Activated B cell treated with CpG ODN at 0.5 μM for 24 hours (primary cell): ENCODE measurements around the gene AGAP9. TPM values are rescaled to one million over a fixed set of nuclear protein-coding genes. Genes with fewer than 3 reads are reported as not detected.

Source experiments
- ATAC-seq: fragments of 200-7000 bp; cut with Tn5 transposase; one replicate; pipeline ENCODE4 v1.10.0; 2021; ENCODE audit warnings: low read depth, mild to moderate bottlenecking, moderate library complexity
- CTCF ChIA-PET: fragments of 350-600 bp; sonication (Branson Sonifier 250); formaldehyde crosslinking; loops from one replicate; lab custom pipeline; 2021; ENCODE audit warnings: antibody characterized with exemption; lab: Charles Lee
- POLR2A ChIA-PET: fragments of 350-600 bp; sonication (Branson Sonifier 250); formaldehyde crosslinking; loops from one replicate; lab custom pipeline; 2021; ENCODE audit warnings: antibody characterized with exemption; lab: Charles Lee
- DNase-seq: peaks from one replicate; pipeline ENCODE4 v3.0.0; 2022
- H3K27ac Mint-ChIP-seq: one replicate; pipeline ENCODE4 v1.8.0; 2020; ENCODE audit warnings: mixed read lengths
- H3K27me3 Mint-ChIP-seq: one replicate; pipeline ENCODE4 v1.8.0; 2021; ENCODE audit warnings: mixed read lengths
- H3K36me3 Mint-ChIP-seq: one replicate; pipeline ENCODE4 v1.8.0; 2021; ENCODE audit warnings: low read depth, mixed read lengths
- H3K4me1 Mint-ChIP-seq: one replicate; pipeline ENCODE4 v1.8.0; 2021; ENCODE audit warnings: mixed read lengths
- H3K4me3 Mint-ChIP-seq: one replicate; pipeline ENCODE4 v1.8.0; 2020; ENCODE audit warnings: mild to moderate bottlenecking, mixed read lengths
- H3K9me3 Mint-ChIP-seq: one replicate; pipeline ENCODE4 v1.8.0; 2020; ENCODE audit warnings: mixed read lengths
- CTCF ChIP-seq: fragments of 200-600 bp; IDR thresholded peaks from one replicate; pipeline ENCODE4 v1.8.0; 2022; ENCODE audit warnings: antibody characterized with exemption, mild to moderate bottlenecking
- intact Hi-C: fragments of 100-400 bp; cut with micrococcal nuclease; formaldehyde crosslinking; loops from one replicate; pipeline ENCODE4 v1.15.1; 2024
- total RNA-seq: library from RNA; stranded (reverse); gene quantifications from 2 replicates; pipeline ENCODE4 v1.2.3, GENCODE V29; 2022

The AGAP9 gene
- total RNA-seq, 1 donor from 2014 or later: 7.7 TPM

- Mint-ChIP-seq H3K27me3 (peaks cover 9% of the 10 kb centered on the region), H3K27ac (no peak overlapping the region), H3K4me1 (peaks cover under 1% of the 10 kb centered on the region), H3K9me3 (no peaks in the 10 kb centered on the region), H3K4me3 (no peak overlapping the region), H3K36me3 (no peaks in the 10 kb centered on the region)
- ChIA-PET CTCF (no interaction called here), POLR2A (no interaction called here)
- no peak for DNase-seq
- ATAC-seq: no peak
- intact Hi-C loops: no loop called here
- TF ChIP-seq CTCF: no peak
Measured at GRCh38 chr10:47454008-47454779, 69.2 kb downstream of the AGAP9 start.

GRCh38 chr10:47453141-47454007 is 70.1 kb downstream of the AGAP9 start:
- POLR2A ChIA-PET: no interaction called here
- Mint-ChIP-seq H3K9me3 (no peaks in the 10 kb centered on the region), H3K4me3 (no peak overlapping the region), H3K27me3 (peaks cover 7% of the 10 kb centered on the region), H3K4me1 (peaks cover 7% of the 10 kb centered on the region), H3K27ac (no peak overlapping the region), H3K36me3 (no peaks in the 10 kb centered on the region)
- TF ChIP-seq CTCF: no peak
- CTCF ChIA-PET: no interaction called here
- ATAC-seq (no peak), DNase-seq (no peak)
- intact Hi-C loops: no loop called here

GRCh38 chr10:47452495-47453140 is 70.8 kb downstream of the AGAP9 start:
- no peak for TF ChIP-seq CTCF
- Mint-ChIP-seq H3K4me3 (no peak overlapping the region), H3K27ac (no peak overlapping the region), H3K9me3 (no peaks in the 10 kb centered on the region), H3K4me1 (peaks cover 8% of the 10 kb centered on the region), H3K27me3 (peaks cover 7% of the 10 kb centered on the region), H3K36me3 (no peaks in the 10 kb centered on the region)
- intact Hi-C loops: no loop called here
- CTCF ChIA-PET: no interaction called here
- POLR2A ChIA-PET: no interaction called here
- DNase-seq (no peak), ATAC-seq (no peak)

GRCh38 chr10:47451998-47452494 is 71.4 kb downstream of the AGAP9 start:
- Mint-ChIP-seq H3K36me3 (no peaks in the 10 kb centered on the region), H3K4me3 (no peak overlapping the region), H3K4me1 (peaks cover 8% of the 10 kb centered on the region), H3K27me3 (peaks cover 7% of the 10 kb centered on the region), H3K9me3 (no peaks in the 10 kb centered on the region), H3K27ac (no peak overlapping the region)
- TF ChIP-seq CTCF: no peak
- intact Hi-C loops: no loop called here
- ATAC-seq (no peak), DNase-seq (no peak)
- CTCF ChIA-PET: no interaction called here
- POLR2A ChIA-PET: no interaction called here

Other genes starting within 250 kb of the AGAP9 start
- gene GDF10, start 223.4 kb downstream of the AGAP9 start, total RNA-seq: not detected in 2 replicates
- not detected in 2 replicates for gene GDF2, start 201.2 kb downstream of the AGAP9 start, total RNA-seq
- gene RBP3, start 175.3 kb downstream of the AGAP9 start, total RNA-seq: not detected in 2 replicates
- not detected in 2 replicates for gene ZNF488, start 139.3 kb downstream of the AGAP9 start, total RNA-seq
- gene ANXA8, start 39.5 kb downstream of the AGAP9 start, total RNA-seq: not detected in 2 replicates
- gene FAM25G, start 31.9 kb downstream of the AGAP9 start, total RNA-seq: 1.2 TPM in 1 of 2 replicates, not detected in the other
- 0.12 TPM in 1 of 2 replicates, not detected in the other for gene SYT15B, start 240.0 kb upstream of the AGAP9 start, total RNA-seq